Neural progenitor cell (in vitro differentiated cells): ENCODE results near the gene VWA3B.

ENCODE experiments used
- CTCF ChIP-seq: fragments of 200-600 bp; sonication (generic); IDR thresholded peaks from 2 replicates; pipeline ENCODE4 v1.5.1; 2017; ENCODE audit warnings: antibody characterized with exemption, mild to moderate bottlenecking
- EZH2 ChIP-seq: fragments of 200-600 bp; sonication (generic); IDR thresholded peaks from 2 replicates; pipeline ENCODE4 v1.6.1; 2017; ENCODE audit warnings: antibody characterized with exemption, mild to moderate bottlenecking, moderate library complexity

GRCh38 chr2:98343285-98343684 is 256.3 kb downstream of the VWA3B start:
- TF ChIP-seq CTCF (no peak), EZH2 (no peak)
